Measurements from ENCODE around the gene ATP9A. TPM values are rescaled to one million over a fixed set of nuclear protein-coding genes. Genes with fewer than 3 reads are reported as not detected.

ATP9A gene
- total and polyA plus RNA-seq, 2 donors (not counting 3 experiments of a cell fraction or from before 2014, with no cell fraction given): 20.9 to 41.5 TPM

DNA sequence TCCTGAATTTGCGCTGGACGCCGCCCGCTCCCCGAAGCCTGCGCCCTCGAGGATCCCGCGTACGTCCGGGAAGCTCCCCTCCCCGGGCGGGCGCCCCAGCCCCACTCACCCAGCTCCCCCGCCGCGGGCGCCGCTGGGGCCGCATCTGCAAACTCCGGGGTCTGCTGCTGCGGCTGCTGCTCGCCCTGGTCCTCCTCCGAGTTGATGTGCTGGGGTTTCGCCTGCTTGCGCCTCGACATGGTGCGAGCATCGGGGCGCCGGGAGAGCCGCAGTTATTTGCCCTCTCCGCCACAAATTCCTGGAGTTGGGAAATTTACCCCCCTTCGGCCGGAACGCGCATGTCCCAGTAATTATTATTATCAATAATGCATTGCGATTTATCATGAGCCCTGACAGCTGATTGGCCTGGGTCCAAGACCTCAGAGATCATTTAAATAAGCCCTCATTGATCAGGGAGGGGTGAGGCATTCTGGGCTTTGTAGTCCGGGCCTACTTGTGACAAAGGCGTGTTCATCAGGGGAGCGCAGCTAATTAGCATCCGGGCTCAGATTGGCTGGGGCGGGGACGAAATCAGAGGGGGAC lies 34.1 kb upstream of the ATP9A start, which contains the start of gene SALL4:
Gene SALL4, minus strand, starts transcription at position 352 of the 582 bp plus-strand sequence. Its CDS starts 113 bp downstream, at position 239.
- intact Hi-C loops (cut with micrococcal nuclease) (loop anchor here (5.0 kb wide), 1 partner anchor 105 kb away; no protein-coding TSS in a partner anchor), dilution Hi-C loops (cut with MboI; ENCODE audit: extremely low pct_ligation_motif_present, low sequenced_read_pairs) (no loop called here)
- FAIRE-seq (no peak), DNase-seq (ENCODE audit: low read depth, low spot score) (no peak)
- no TSS peak for BruUV-seq (replicated peaks)
- ChIA-PET POLR2A (no interaction called here), CTCF (interaction anchor here (0.7 to 2.4 kb wide), 5 partner anchors 101 to 278 kb away, joined by 3 to 8 read pairs (median 4); no protein-coding TSS in a partner anchor)
- Histone ChIP-seq H3K27ac (ENCODE audit: insufficient read depth, low read depth, low read length) (no peak within 1 kb of the TSS), H3K4me2 (ENCODE audit: insufficient read depth, low read length) (peak within 1 kb of the TSS; percentile 89), H3K4me3 (replicated peaks in 1 of 3; ENCODE audit: insufficient read depth in 1 of 3, low read depth in 1 of 3, low read length in 3 of 3) (peak within 1 kb of the TSS; percentile 49 to 80 (median 78)), H3K9me3 (replicated peaks; ENCODE audit: control insufficient read depth, insufficient read depth, low read length) (no peaks in the 10 kb centered on the region), H3K27me3 (ENCODE audit: control insufficient read depth in 2 of 2, insufficient read depth in 2 of 2, low read length in 2 of 2) (peaks cover 10 to 30% of the 10 kb centered on the region in 2 experiments), H3K79me2 (ENCODE audit: control insufficient read depth, insufficient read depth, low read length) (no peaks in the 10 kb centered on the region), H3K9ac (replicated peaks; ENCODE audit: extremely low read depth, insufficient read depth, low read length) (peak within 1 kb of the TSS; percentile 71), H2AFZ (ENCODE audit: low read depth, low read length) (peak within 1 kb of the TSS; percentile 99), H3K4me1 (ENCODE audit: control insufficient read depth, extremely low read depth, insufficient read depth, low read length) (peaks cover 14% of the 10 kb centered on the region), H3K36me3 (ENCODE audit: control insufficient read depth in 2 of 2, extremely low read depth in 1 of 2, insufficient read depth in 2 of 2, low read length in 2 of 2) (no peaks in the 10 kb centered on the region), H4K20me1 (replicated peaks; ENCODE audit: control insufficient read depth, extremely low read depth, insufficient read depth, low read length) (no peaks in the 10 kb centered on the region), H3K9me1 (replicated peaks; ENCODE audit: control insufficient read depth, extremely low read depth, insufficient read depth, low read length) (peaks cover 2% of the 10 kb centered on the region)
- TF ChIP-seq POLR2AphosphoS5 (IDR thresholded peaks at IDR 0.05; ENCODE audit: insufficient read depth, low read depth, low read length) (no peak), EZH2 (IDR thresholded peaks at IDR 0.05; ENCODE audit: borderline replicate concordance, low read depth, low read length, severe bottlenecking) (no peak), GATA2 (IDR thresholded peaks at IDR 0.05; ENCODE audit: insufficient read depth, insufficient read length, low read depth, low read length) (no peak), MYC (IDR thresholded peaks at IDR 0.05; ENCODE audit: low read depth, low read length) (no peak), FOS (IDR thresholded peaks at IDR 0.05; ENCODE audit: borderline replicate concordance, insufficient read depth, low read length) (no peak), POLR2A (IDR thresholded peaks at IDR 0.05; ENCODE audit: low read depth, low read length) (no peak), JUN (IDR thresholded peaks at IDR 0.05; ENCODE audit: borderline replicate concordance, insufficient read depth, insufficient read length, low read depth) (no peak)
- TF ChIP-seq, protein P1, sequence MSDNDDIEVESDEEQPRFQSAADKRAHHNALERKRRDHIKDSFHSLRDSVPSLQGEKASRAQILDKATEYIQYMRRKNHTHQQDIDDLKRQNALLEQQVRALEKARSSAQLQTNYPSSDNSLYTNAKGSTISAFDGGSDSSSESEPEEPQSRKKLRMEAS (IDR thresholded peaks at IDR 0.05; ENCODE audit: insufficient read depth, insufficient read length): no peak
- TF ChIP-seq, protein P2, sequence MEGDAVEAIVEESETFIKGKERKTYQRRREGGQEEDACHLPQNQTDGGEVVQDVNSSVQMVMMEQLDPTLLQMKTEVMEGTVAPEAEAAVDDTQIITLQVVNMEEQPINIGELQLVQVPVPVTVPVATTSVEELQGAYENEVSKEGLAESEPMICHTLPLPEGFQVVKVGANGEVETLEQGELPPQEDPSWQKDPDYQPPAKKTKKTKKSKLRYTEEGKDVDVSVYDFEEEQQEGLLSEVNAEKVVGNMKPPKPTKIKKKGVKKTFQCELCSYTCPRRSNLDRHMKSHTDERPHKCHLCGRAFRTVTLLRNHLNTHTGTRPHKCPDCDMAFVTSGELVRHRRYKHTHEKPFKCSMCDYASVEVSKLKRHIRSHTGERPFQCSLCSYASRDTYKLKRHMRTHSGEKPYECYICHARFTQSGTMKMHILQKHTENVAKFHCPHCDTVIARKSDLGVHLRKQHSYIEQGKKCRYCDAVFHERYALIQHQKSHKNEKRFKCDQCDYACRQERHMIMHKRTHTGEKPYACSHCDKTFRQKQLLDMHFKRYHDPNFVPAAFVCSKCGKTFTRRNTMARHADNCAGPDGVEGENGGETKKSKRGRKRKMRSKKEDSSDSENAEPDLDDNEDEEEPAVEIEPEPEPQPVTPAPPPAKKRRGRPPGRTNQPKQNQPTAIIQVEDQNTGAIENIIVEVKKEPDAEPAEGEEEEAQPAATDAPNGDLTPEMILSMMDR (IDR thresholded peaks at IDR 0.05; ENCODE audit: extremely low read depth in 1 of 2, insufficient read depth in 1 of 2, low read depth in 1 of 2, low read length in 2 of 2): no peak
